HG03039 (cell line): ENCODE measurements around the gene B4GALNT3.

Experiments used
- ATAC-seq: cut with Tn5 transposase; IDR thresholded peaks from one replicate; pipeline ENCODE4 v1.9.1; 2021; ENCODE audit warnings: mild to moderate bottlenecking, moderate library complexity; ENCODE audit not compliant: unreplicated experiment

B4GALNT3 gene

DNA sequence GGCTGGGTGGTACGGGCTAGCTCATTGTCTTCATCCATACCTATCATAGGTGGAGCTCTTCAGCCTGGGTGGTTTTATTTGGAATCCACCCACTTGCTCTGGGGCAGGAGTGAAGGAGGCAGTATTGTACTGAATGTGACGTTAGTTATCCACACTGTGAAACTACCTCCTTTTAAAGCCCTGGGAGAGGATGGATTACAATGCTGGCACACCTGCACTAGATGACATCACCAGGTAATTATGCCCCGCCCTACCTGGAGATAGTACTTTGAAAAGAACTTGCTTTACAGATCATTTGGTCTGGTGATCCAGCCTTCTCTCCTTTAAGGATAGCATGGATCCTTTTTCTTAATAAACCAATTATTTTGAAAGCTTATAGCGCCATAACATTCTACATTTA lies 78.0 kb downstream of the B4GALNT3 start:
- ATAC-seq = no peak

DNA sequence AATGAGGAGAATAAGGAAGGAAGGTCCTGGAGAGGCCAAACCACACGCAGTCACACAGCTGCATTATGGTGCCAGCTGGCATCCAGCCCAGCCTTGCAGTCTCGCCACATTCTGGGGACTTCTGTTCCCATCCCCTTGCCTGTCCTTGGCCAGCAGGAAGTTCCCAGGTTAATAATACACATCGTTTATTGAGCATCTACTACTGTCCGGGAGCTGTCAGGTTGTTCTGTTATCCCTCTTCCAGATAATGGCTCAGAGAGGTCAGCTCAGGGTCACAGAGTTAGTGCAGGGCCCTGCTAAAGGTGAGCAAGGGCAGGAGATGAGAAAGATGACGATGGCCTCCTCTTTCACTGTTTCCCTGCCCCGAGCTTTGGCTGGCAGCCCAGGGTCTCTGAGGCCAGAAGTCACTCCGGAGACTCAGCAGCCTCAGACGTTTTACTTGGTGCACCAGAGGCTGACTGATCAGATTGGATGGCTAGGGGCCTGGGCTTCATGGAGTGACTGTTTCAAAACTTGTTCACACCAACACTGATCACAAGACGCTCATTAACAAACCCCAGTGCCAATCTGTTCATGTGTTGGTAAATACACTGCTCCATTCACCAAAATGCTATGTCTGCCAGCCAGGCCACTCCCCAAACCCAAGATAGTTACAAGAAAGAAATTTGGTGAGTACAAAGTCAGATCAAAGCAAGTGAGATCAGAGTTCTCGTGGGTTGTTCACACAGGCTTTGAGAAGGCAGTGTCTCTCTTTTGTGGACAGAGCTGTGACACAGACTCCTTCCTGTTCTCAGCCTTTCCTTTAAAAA lies 79.2 kb downstream of the B4GALNT3 start:
- ATAC-seq = no peak

DNA sequence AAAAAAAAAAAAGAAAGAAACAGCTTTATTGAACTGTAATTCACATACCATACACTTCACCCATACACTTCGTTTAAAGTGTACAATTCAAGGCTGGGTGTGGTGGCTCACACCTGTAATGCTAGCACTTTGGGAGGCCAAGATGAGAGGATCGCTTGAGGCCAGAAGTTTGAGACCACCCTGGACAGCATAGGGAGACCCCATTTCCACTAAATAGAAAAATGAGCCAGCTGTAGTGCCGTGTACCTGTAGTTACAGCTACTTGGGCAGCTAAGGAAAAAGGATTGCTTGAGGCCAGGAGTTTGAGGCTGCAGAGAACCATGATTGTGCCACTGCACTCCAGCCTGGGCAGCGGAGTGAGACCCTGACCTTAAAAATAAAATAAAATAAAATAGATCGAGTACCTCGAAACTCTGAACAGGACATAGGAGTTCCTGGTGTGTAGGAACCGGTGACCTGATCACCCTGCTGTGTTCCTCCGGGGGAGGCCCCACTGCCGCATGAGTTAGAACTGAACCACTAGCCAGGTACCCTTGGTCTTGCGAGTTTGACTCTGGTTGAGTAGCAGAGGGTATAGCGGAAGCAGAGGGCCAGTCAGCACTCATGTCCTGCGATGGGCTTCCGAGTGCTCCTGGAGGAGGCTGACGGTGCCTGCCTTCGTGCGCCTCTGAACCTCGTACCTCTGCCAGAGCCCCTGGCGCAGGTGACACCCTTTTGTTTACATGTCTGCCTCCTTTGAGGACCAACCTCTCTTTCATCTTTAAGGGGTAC lies 80.0 kb downstream of the B4GALNT3 start:
- ATAC-seq = no peak

DNA sequence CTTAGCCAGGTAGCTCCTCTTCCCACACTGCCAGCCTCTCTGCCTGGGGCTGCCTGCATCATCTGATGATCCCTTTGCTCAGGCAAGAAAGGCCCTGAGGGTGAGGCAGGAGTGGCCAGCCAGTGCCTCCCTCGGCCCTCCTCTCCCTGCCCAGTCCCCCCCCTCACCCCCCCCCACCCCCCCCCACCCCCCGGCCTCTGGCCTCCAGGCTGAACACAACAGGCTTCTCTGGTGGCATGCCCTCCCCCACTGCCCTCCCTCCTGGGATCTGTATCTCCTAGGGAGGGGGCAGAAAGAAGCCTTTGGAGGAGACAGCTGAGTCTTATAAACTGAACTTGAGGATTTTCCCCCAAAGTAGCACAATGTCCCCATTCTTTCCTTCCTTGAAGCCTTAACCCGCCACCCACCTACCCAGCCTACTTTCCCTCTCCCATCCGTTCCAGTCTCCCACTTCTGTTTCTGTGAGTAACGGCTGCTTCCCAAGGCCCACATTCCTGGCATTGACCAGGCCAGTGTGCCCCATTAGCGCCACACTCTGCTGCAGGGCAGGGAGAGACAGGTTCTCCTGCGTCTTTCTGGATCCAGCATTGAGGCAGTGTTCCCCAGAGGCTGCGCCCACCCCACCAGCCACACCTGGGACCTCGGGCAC lies 82.1 kb downstream of the B4GALNT3 start:
- ATAC-seq = no peak

DNA sequence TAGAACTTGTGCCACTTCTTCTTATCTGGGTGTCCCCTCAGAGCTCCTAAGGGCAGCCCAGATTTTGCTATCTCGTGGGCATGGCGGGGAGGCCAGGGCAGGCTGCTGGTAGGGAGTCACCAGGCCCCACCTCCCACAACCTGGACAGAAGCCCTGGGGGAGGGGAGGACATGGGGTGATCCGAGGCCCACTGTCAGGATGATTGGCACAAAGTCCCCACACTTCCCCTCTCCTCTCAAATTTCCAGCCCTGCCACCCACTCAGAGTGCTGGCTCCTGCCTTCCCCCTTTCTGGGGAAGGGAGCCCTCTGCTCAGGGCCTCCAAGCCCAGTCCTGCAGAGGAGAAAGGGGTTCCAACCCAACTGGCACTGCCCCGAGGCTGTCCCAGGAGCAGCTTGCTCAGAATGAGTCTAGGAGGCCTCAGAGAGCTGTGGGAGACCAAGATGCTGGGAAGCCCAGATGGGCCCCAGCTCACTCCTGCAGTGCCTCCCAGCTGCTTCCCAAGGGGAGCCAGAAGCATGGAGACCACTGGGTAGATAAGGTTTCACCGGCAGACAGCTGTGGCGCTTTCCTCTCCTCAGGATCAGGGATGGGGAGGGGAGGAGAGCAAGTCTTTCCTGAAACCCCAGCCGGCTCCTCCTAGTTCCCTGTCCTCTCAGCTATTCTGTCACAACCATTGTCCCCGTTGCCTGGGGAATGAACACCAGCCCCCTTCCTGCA lies 82.8 kb downstream of the B4GALNT3 start:
- ATAC-seq = no peak

DNA sequence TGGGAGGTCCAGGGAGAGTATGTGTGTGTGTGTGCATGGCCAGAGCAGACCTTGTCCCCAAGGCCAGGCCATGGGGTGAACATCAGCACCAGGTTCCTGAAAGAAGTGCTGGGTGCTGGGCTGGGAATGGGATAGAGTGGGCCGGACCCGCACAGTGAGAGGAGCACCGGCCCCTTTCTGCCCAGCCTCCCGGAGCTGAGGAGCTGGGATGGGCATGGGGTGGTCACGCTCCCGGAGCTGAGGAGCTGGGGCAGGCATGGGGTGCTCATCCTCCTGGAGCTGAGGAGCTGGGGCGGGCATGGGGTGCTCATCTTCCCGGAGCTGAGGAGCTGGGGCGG lies 83.3 kb downstream of the B4GALNT3 start:
- ATAC-seq = no peak

DNA sequence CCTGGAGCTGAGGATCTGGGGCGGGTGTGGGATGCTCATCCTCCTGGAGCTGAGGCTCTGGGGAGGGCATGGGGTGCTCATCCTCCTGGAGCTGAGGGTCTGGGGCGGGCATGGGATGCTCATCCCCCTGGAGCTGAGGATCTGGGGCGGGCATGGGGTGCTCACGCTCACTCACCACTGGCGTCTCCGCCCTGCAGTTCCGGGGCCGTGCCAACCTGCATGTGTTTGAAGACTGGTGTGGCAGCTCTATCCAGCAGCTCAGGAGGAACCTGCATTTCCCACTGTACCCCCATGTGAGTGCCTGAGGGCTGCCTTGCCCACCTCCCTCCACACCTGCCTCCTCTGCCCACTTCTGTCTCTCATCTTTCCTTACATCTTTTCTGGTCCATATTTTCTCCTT lies 84.4 kb downstream of the B4GALNT3 start:
- no peak for ATAC-seq

DNA sequence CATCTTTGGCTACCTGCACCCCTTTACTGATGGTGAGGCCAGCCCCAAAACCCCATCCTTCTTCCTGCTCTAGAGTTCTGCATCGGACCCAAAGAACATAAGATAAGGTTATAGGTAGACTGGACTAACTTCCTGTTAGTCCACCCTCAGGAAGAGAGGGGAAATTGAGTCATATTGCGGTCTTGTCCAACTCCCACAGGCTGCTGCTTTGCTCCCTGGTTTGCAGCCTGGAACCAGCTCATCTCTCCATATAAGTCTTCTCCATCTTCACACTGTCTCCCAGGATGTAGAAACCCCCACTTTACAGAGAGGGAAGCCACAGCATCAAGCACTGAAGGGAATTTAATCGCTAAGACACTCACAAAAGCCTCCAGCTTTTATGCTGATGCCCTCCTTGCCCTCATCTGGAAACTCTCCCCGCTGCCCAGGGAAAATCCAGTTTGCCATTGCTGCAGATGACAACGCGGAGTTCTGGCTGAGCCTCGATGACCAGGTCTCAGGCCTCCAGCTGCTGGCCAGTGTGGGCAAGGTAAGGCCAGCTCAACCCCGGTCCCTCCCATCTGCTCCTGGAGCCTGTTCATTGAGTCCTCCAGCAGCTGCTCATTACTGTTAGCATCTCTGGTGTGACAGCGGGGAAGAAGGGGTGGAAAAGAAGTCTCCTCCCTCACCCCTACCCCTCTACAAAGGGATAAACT lies 85.3 kb downstream of the B4GALNT3 start:
- ATAC-seq = no peak

DNA sequence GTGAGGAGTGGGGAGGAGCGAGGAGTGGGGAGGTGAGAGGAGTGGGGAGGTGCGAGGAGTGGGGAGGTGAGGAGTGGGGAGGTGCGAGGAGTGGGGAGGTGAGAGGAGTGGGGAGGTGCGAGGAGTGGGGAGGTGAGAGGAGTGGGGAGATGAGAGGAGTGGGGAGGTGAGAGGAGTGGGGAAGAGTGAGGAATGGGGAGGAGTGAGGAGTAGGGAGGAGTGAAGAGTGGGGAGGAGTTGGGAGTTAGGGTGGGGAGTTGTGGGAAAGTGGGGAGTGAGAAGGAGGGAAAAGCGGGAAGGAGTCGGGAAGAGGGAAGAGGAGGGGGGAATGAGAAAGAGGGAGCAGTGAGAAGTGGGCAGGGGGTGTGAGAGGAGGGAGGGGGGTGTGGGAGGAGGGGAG lies 86.1 kb downstream of the B4GALNT3 start:
- no peak for ATAC-seq

DNA sequence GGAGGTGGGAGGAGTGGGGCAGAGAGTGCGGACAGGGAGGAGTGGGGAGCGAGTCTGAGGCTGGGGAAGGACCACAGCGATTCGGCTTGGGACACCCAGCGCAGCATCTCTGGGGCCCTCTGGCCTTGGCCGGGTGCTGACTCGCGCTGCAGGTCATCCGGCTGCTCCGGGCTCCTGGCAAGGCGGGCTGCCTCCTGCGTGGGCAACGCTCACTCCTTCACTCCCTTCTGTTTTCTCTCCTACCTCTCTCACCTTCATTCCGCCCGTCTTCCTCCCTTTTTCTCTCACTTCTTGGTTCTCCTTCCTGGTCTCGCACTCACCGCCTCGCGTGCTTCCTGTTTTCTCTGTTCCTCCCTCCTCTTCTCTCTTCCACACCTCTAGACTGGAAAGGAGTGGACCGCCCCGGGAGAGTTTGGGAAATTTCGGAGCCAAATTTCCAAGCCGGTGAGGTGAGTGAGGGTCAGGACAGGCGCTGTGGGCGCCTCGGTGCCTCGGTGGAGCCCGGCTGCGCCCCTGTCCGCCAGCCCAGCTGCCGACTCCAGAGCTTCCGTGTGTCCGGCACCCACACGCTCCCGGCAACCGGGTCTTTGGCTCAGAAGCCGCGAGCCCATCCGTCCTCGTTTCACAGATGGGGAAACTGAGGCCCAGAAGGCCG lies 86.7 kb downstream of the B4GALNT3 start:
- ATAC-seq = no peak

DNA sequence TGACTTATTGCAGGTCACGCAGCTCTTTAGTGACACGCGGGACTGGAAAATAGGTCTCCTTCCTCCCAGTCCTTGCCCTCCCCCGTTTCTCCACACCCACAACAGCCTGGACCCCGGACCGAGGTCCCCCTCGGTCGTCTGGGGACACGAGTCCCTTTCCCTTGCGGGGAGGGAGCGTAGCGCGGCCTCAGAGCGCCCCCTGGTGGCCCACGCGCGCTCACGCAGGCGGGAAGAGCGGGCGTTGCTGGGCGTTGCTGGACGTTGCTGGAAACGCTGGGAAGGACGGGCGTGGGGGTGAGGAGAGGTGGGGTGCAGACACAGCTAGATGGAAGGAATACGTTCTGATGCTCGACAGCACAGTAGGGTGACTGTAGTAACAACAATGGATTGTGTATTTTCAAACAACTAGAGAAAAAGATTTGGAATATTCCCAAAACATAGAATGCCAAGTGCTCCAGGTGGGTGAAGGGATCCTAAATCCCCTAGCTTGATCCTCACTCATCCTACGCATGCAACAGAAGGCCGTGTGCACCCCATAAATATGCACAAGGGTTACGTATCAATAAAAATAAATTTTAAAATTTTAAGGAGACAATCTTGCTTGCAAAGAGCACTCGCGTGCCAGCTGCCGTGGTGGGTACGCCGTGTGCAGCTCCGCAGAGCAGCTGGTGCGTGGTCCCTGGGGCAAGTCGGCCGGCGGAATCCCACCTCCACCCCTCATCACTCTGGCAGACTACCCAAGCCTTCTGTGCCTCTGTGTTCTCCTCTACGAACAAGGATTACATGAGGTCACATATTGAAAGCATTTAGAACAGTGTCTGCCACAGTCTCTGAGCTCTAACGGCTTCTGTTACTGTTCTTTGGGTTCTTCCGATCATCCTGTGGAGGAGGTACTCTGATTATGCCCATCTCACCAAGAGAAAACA lies 87.4 kb downstream of the B4GALNT3 start:
- ATAC-seq = no peak

DNA sequence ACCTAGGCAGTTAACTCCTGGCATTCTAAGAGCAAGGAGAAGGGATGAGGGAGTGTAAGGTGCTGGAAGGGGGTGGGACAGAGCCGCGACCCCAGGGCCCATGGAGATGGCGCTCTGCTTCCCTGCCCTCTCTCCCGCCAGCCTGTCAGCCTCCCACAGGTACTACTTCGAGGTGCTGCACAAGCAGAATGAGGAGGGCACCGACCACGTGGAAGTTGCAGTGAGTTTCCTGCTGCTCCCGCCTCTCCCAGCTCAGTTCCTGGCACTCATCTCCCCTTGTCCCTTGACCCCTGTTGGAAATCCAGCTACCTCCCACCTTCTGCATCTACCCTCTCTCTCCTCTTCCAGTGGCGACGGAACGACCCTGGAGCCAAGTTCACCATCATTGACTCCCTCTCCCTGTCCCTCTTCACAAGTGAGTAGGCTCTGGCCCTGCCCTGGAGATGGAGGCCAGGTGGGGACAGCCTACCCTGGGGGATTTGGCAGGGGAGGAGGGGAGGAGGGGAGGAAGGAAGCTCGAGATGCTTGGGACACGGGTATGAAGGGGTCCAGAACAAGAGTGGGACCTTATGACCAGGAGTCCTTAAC lies 88.2 kb downstream of the B4GALNT3 start:
- ATAC-seq = no peak

DNA sequence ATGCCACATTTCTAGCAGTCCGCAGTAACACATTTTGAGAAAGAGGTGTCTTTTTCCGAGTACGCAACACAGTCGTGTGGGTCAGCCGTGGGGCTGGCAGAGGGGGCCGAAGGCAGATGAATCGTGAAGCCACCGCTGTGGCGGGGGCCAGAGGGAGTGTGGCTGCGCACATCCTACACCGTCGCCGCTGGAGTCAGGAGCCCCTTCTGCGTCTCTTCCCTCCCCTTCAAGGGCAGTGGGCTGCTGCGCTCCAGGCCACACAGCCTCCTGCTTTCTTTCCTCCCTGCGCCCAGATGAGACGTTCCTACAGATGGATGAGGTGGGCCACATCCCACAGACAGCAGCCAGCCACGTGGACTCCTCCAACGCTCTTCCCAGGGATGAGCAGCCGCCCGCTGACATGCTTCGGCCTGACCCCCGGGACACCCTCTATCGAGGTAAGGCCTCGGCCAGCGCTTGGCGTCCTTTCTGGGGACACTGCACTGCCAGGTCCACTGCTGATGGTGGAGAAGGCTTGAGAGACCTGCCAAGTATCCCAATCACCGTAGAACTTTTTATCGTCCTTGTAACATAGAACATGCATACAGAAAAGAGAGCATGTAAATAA lies 89.8 kb downstream of the B4GALNT3 start:
- no peak for ATAC-seq

DNA sequence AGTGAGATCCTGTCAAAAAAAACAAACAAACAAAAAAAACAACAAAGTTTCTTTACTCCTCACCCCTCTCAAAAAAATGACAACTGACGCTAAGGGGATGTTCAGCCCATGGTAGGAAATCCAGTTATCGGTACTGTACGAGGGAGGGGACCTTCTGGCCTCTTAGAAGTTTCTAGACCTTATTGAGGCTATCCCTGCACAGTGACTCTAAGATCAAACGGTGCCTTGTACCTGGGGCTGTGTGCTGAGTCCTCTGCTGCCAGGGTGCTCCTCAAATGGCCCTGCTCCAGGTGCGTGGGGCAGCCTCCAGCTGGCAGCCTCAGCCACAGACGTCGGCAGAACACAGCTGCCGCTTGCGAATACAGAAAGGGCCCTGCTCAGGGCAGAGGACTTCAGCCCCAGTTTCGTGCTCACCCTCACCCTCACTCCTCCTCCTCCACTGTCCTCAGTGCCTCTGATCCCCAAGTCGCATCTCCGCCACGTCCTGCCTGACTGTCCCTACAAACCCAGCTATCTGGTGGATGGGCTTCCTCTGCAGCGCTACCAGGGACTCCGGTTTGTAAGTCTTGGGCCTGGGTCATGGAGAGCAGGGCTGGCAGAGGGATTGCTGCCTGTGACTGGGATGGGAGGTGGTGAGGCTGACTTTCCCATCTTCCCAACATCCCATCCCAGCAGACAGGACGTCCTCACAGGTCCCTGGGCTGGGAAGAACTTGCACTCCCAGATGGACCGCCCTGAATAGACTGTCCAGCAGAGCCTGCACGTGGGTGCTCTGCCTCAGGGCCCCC lies 90.9 kb downstream of the B4GALNT3 start:
- no peak for ATAC-seq

DNA sequence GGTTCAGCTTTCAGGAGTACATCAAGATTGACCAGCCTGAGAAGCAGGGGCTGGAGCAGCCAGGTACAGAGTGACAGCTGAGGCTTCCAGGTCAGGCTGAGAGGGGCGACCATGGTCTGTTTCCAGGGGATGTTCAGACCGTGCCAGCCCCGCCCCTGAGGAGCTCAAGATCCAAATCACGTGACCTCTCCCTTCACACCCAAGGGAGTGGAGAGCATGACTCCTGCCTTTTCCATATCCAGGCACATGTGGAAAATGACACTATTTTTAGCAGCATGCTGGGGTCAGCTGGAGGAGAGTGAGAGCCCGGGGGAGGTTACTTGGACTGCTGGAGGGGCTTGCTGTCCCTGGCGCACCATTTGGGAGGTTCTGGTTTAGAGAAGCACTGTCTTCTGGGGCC lies 92.7 kb downstream of the B4GALNT3 start:
- no peak for ATAC-seq

DNA sequence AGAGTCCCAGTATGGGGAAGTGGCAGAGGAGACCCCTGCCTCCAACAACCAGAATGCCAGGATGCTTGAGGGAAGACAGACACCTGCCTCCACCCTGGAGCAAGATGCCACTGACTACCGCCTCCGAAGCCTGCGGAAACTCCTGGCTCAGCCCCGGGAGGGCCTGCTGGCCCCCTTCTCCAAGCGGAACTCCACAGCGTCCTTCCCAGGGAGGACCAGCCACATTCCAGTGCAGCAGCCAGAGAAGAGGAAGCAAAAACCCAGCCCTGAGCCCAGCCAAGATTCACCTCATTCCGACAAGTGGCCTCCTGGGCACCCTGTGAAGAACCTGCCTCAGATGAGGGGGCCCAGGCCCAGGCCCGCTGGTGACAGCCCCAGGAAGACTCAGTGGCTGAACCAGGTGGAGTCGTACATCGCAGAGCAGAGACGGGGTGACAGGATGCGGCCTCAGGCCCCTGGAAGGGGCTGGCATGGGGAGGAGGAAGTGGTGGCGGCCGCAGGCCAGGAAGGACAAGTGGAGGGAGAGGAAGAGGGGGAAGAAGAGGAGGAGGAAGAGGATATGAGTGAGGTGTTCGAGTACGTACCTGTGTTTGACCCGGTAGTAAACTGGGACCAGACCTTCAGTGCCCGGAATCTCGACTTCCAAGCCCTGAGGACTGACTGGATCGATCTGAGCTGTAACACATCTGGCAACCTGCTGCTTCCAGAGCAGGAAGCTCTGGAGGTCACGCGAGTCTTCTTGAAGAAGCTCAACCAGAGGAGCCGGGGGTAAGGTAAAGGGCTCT lies 93.7 kb downstream of the B4GALNT3 start:
- no peak for ATAC-seq

DNA sequence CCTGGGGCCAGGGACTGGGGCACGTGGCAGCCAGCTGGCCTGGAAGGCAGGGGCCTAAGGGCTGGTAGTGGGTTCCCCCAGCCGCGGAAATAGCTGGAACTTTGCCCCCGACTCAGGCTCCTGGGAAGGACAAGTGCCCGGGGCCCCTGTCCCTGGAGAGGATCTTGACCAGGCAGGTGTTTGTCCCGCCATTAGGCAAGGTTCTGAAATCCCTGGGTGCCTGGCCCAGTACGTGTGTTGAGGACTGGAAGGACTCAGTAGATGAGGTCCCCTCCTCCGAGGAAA lies 94.2 kb downstream of the B4GALNT3 start:
- ATAC-seq = no peak
